ENCODE results near the gene TMEM121.
"Not testable (repeated sequence)": the region's sequence is repeated elsewhere in the genome, so short reads cannot be mapped to it uniquely, and the experiment has no call there.

Gene TMEM121

GRCh38 chr14:105547072-105547471 lies 20.7 kb downstream of the TMEM121 start:
- DNase-seq = not testable (repeated sequence)

DNA sequence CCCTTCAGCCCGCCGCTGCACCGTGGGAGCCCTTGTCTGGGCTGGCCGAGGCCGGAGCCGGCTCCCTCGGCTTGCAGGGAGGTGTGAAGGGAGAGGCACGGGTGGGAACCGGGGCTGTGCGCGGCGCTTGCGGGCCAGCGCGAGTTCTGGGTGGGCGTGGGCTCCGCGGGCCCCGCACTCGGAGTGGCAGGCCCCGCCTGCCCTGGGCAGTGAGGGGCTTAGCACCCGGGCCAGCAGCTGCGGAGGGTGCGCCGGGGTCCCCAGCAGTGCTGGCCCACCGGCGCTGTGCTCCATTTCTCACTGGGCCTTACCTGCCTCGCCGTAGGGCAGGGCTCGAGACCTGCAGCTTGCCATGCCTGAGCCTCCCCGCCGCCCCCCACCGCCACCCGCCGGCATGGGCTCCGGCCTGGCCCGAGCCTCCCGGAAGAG lies 21.4 kb downstream of the TMEM121 start:
- DNase-seq = no peak

GRCh38 chr14:105549481-105549880 lies 23.1 kb downstream of the TMEM121 start:
- DNase-seq = no peak

DNA sequence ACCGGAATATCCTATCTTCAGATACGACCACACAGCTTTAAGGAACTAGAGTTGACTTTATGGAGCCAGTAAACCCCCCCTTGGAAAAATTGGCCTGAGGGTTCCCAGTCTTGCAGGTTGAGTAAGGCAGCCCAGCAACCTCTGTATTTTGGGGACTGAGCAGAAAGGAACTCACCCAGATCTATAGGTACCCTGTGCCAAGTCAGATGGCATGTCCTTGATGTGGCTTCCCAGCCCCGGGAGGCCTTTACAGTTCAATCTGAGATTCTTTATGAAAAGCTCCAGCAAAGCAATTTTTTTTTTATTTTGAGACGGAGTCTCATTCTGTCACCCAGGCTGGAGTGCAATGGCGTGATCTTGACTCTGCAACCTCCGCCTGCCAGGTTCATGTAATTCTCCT lies 27.6 kb downstream of the TMEM121 start:
- no peak for DNase-seq

DNA sequence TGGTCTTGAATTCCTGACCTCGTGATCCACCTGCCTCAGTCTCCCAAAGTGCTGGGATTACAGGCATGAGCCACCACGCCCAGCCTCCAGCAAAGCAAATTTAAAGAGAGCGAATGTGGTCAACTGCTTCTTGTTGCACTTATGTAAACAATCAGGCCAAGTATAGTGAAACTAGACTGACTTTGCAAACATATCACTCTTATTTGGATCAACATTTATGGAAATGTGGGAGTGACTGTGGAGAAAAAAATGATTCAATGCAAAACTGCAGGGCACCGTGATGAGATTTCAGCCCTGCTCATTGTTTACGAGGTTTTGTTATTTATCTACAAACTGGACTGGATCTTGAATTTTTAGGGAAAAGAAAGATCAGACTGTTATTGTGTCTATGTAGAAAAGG lies 28.1 kb downstream of the TMEM121 start:
- no peak for DNase-seq

- not testable (repeated sequence) for DNase-seq
Observed at GRCh38 chr14:105557671-105558070, 31.3 kb downstream of the TMEM121 start.

DNA sequence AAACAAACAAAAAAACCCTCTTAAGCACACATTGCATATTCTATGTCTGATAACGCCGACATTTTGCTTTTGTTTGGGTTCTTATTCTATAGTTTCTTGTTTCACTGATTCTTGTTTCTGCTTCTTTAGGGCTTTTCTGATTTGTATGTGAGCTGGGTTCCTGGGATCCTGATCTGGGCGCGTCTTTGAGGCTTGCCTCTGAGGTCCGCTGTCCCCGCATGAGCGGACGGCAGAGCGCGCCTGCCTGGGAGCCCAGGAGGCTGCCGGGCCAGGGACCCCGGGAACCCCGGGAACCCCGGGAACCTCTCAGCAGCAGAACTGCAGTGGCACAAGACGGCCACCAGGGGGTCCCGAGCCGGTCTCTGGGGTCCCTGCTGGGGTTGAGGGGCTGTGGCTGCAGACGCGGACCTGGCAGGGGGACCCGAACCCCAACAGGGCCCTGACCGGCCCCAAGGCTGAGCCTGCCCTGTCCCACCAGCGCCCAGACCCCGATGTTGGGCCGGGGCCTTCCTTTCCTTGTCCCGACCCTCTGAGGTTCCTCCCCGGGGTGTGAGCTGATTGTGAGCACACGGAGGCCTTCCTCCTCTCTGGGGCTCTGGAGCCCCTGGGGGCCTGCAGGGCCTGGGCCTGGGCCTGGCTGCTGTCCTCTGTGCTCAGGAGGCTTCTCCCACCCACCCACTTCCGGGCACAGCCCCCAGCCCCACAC lies 32.2 kb downstream of the TMEM121 start:
- DNase-seq = not testable (repeated sequence)

- peak; percentile 29 to 39 for DNase-seq
Observed at GRCh38 chr14:105559384-105560047, 33.1 kb downstream of the TMEM121 start.

DNA sequence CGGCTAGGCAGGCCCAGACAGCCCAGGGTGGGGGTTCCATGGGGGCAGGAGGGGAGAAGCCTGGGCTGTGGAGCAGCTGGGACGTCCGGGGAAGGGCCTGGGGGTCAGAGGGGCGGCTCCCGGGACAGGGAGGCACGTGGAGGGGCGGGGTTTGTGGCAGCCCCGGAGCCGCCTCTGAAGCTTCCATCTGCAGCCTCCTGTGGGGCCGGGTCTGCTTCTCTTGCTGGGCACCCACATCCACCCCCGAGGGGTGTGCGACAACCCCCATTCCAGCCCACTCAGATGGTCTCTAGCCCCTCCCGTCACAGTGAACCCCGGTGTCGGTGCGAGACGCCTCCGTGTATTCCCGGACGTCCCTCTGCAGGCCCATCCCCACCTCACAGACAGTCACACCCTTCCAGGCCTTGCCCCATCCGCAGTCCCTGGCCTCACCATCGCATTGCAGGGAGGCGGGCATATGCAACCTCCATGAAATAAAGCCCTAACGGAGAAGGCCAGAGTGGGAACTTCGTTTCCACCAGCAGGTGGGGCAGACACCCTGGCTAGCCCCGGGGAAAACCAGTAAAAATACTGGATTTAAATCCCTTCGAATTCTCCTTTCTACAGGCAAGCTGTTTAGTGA lies 33.8 kb downstream of the TMEM121 start:
- DNase-seq = not testable (repeated sequence)

DNA sequence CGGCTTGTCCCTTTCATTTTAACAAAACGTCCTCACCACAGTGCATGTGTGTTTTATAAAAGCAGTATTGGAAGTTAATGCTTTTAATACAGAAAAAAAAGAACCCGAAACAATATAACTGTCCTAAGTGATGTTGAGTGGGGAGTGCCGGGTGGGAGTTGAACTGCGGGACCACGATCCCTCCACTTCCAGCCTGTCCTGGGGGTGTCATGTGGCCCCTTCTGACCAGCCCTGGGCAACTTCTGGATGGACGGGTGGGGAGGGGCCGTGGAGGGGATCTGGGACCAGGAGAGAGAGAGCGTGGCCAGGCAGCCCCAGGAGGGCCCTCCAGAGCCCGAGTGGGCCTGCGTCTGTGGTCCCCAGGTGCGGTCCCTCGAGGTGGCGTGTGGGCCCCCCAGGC lies 35.0 kb downstream of the TMEM121 start:
- not testable (repeated sequence) for DNase-seq

DNA sequence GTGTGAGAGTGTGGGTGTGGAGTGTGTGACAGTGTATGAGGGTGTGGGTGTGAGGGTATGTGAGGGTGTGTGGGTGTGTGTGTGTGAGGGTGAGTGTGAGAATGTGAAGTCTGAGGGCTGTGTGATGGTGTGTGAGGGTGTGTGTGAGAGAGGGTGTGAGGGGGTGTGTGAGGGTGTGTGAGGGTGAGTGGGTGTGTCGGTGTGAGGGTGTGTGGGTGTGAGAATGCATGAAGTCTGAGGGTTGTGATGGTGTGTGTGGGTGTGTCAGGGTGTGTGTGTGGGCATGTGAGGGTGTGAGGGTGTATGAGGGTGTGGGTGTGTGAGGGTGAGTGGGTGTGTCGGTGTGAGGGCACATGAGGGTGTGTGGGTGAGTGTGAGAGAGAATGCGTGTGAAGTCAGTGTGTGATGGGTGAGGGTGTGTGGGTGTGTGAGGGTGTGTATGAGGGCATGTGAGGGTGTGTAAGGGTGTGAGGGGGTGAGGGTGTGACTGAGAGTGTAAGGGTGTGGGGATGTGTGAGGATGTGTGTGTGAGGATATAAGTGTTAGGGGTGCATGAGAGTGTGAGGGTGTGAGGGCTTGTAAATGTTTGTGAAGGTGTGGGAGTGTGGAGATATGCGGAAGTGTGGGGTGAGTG lies 36.4 kb downstream of the TMEM121 start:
- no peak for DNase-seq

- DNase-seq = no peak
Observed at GRCh38 chr14:105563347-105563737, 37.0 kb downstream of the TMEM121 start.

DNA sequence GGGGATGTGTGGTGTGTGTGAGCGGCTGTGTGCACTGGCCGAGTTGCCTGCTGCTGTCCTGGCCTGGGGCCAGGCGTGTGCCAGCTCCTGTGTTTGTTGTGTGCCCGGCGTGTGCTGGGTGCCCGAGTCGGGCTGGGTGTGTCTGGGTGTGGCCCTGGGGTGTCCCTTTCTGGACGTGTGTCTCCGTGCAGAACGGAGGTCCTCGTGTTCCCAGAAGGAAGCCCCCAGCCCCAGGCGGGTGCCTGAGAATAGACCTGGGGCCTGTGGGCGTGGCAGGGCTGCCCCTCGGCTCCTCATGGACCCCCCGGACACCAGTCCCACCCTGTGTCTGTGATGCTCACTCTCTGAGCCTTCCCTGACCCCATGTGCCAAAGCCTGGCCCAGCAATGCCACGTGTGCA lies 38.2 kb downstream of the TMEM121 start:
- DNase-seq = not testable (repeated sequence)

DNA sequence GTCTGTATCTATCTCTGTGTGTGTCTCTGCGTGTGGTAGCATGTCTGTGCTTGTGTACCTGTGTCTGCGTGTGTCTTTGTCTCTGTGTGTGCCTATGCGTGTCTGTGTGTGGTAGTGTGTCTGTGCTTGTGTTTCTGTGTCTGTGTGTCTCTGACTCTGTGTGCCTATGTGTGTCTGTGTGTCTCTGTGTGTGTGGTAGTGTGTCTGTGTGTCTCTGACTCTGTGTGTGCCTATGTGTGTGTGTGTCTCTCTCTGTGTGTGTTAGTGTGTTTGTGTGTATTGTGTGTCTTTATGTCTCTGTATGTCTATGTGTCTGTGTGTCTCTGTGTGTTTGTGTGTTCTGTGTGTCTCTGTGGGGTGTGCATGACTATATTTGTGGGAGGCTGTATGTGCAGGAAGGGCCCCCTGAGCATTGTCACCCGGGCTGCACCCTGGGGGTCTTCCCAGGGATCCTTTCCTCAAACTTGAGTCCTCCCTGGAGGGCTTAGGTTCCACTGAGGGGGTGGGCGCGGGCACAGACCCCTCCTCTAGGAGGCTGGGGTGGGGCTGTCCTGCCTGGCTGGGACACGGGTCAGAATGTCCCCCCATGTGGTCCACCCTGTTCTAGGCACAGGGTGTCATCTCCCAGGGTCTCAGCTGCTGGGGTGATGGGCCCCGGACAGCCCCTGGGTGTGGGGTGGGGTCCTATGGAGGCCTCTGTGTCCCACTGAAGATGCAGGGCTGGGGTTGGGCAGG lies 39.0 kb downstream of the TMEM121 start:
- DNase-seq = not testable (repeated sequence)

- not testable (repeated sequence) for DNase-seq
Observed at GRCh38 chr14:105566248-105567163, 40.1 kb downstream of the TMEM121 start.

- not testable (repeated sequence) for DNase-seq
Observed at GRCh38 chr14:105567164-105568103, 41.1 kb downstream of the TMEM121 start.

DNA sequence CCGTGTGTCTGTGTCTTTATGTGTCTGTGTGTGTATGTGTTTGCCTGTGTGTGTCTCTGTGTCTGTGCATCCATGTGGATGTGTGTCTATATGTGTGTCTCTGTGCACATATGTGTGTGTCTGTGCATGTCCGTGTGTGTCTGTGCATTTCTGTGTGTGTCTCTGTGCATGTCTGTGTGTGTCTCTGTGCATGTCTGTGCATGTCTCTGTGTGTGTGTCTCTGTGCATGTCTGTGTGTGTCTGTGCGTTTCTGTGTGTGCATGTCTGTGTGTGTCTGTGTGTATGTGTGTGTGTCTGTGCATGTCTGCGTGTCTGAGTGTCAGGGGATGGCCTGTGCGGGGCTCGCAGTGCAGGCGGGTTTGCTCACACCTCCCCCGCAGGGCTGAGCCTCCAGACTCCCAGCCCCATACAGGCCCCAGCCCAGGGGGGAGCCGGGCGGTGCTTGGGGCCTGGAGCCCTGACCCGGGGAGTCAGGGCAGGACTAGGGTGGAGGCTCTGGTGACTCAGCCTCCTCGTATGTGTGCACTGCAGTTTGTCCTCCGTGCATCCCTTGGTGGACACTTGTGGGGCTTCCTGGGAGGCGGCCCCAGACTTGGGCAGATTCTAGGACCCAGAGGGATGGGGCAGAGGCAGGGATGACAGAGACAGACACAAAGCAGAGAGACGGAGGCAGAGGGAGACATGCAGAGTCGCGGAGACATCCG lies 41.9 kb downstream of the TMEM121 start:
- DNase-seq = not testable (repeated sequence)

- no peak for DNase-seq
Observed at GRCh38 chr14:105568859-105569766, 42.7 kb downstream of the TMEM121 start.

DNA sequence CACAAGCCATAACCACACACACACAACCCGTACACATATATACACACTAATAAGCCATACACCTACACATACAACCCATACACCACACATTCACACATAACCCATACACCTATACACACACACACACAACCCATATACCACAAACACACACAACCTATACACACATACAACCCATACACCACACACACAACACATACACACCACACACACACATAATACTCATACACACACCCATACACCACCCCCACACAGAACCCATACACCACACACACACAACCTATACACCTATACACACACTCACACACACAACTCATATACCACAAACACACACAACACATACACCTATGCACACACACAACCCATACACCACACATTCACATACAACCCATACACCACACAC lies 44.1 kb downstream of the TMEM121 start:
- DNase-seq = no peak
